SH-SY5Y (cell line): ENCODE results near the gene KLHL29.

Source experiments
- GATA2 ChIP-seq: IDR thresholded peaks from 2 replicates; pipeline ENCODE4 v1.6.1; 2011; ENCODE audit warnings: mild to moderate bottlenecking, low read depth, low read length
- GATA3 ChIP-seq: IDR thresholded peaks from 2 replicates; pipeline ENCODE4 v1.6.1; 2011; ENCODE audit warnings: low read depth, mild to moderate bottlenecking, low read length, moderate library complexity

DNA sequence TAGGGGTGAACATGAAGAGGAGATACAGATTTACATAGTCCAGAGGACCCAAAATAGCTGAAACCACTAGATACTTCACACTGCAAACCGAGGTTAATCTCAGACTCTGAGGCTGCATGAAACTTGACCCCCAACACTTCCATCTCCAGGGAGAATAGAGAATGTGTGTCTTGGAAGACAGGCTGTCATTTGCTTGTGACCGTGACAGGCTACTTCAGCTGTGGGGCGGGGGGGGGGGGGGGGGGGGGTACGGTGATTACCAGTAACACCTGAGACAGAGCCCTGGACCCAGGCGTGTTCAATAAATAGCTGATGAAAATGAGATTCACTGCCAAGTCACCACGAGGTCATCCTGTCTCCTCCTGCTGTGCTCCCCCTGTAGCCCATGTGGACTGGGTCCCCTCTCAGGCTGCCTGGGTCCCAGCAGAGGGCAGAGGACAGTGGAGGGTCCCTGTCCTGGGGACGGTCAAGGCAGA lies 5.7 kb upstream of the KLHL29 start:
- TF ChIP-seq GATA2 (no peak), GATA3 (no peak)
